Neural crest cell (in vitro differentiated cells): Measurements from ENCODE around the gene EEF1AKMT2. TPM values are rescaled to one million over a fixed set of nuclear protein-coding genes. Genes with fewer than 3 reads are reported as not detected.
A peak's percentile ranks its signal among the peaks of the same experiment; 100 is the strongest.

ENCODE experiments used
- DNase-seq: peaks from one replicate; pipeline ENCODE4 v3.0.0; 2021; ENCODE audit warnings: low read depth, mixed read lengths, low spot score
- H3K27ac Mint-ChIP-seq: one replicate; pipeline ENCODE4 v1.8.0; 2021; ENCODE audit warnings: mild to moderate bottlenecking, mixed read lengths; ENCODE audit not compliant: unreplicated experiment
- H3K27me3 Mint-ChIP-seq: 2 replicates; pipeline ENCODE4 v1.8.0; 2021; ENCODE audit warnings: low read depth, mild to moderate bottlenecking, mixed read lengths
- H3K36me3 Mint-ChIP-seq: 2 replicates; pipeline ENCODE4 v1.8.0; 2021; ENCODE audit warnings: low read depth, mild to moderate bottlenecking, mixed read lengths
- H3K4me1 Mint-ChIP-seq: 2 replicates; pipeline ENCODE4 v1.8.0; 2021; ENCODE audit warnings: mixed read lengths
- H3K4me3 Mint-ChIP-seq: one replicate; pipeline ENCODE4 v1.8.0; 2021; ENCODE audit warnings: mild to moderate bottlenecking, mixed read lengths
- H3K9me3 Mint-ChIP-seq: 2 replicates; pipeline ENCODE4 v1.8.0; 2021; ENCODE audit warnings: mixed read lengths
- total RNA-seq: library from RNA; stranded (reverse); gene quantifications from 2 replicates; pipeline ENCODE4 v1.2.1, GENCODE V29; 2021
- TF ChIP-seq, protein P1 (sequence below): fragments of 200-600 bp; sonication (generic); conservative IDR thresholded peaks from 2 replicates; pipeline ENCODE4 v1.5.0; 2021; ENCODE audit warnings: antibody characterized with exemption, mild to moderate bottlenecking

EEF1AKMT2 gene
- total RNA-seq, 1 donor from 2014 or later, result 18.2 TPM

DNA sequence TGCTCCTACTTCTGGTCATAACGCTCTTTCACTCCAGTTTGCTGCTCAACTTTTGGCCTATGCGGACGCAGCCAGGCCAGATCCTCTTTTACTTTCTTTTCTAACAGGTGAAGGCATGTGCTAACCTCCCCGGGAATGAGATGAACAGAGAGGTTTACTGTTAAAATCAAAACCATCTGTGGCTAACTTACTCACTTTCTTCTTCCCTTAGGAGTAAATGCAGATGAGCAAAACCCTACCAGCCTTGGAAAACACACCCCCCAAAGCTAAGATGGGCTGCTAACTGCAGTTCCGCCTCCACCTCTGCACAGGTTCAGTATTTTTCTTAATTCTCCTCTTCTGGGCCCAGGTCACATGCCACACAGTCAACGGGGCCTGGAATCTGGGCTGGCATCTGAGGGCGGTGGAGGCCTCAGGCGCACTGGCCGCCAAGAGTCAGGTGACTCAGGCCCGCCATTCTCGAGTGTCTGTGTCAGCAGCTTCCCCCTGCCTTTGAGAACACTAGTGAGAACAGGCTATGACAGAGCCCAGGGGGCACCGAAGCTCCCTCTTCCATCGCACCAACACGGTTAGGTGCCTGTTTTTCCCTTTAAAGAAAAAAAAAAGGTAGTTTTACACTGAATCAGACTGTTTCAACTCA, 58.6 kb downstream of the EEF1AKMT2 start:
- Mint-ChIP-seq H3K4me3 (no peak overlapping the region), H3K27me3 (no peaks in the 10 kb centered on the region), H3K4me1 (peaks cover 22% of the 10 kb centered on the region), H3K9me3 (no peaks in the 10 kb centered on the region), H3K27ac (peak overlapping the region; percentile 31), H3K36me3 (no peaks in the 10 kb centered on the region)
- DNase-seq, result no peak
- TF ChIP-seq, protein P1, sequence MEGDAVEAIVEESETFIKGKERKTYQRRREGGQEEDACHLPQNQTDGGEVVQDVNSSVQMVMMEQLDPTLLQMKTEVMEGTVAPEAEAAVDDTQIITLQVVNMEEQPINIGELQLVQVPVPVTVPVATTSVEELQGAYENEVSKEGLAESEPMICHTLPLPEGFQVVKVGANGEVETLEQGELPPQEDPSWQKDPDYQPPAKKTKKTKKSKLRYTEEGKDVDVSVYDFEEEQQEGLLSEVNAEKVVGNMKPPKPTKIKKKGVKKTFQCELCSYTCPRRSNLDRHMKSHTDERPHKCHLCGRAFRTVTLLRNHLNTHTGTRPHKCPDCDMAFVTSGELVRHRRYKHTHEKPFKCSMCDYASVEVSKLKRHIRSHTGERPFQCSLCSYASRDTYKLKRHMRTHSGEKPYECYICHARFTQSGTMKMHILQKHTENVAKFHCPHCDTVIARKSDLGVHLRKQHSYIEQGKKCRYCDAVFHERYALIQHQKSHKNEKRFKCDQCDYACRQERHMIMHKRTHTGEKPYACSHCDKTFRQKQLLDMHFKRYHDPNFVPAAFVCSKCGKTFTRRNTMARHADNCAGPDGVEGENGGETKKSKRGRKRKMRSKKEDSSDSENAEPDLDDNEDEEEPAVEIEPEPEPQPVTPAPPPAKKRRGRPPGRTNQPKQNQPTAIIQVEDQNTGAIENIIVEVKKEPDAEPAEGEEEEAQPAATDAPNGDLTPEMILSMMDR, result no peak

DNA sequence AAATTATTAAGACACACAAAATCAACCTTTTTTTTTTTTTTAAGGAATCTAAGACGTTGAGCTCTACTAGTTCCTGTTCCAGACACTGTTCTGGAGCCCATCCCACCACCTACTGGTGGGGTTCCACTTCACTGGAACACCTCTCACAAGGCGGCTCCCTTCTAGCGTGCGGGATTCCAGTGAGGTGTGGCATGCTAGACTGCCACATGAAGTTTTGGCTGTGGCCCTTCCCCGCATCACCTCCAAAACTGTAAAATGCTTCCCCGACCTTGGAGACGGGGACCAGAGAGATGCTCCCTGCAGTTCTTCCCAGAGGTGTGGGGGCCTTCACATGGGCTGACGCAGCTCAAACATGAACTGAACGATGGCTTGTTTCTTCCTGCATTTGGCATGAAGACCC, 60.1 kb downstream of the EEF1AKMT2 start:
- Mint-ChIP-seq H3K27ac (no peak overlapping the region), H3K27me3 (no peaks in the 10 kb centered on the region), H3K4me1 (peaks cover 18% of the 10 kb centered on the region), H3K9me3 (no peaks in the 10 kb centered on the region), H3K4me3 (no peak overlapping the region), H3K36me3 (no peaks in the 10 kb centered on the region)
- DNase-seq, result no peak
- TF ChIP-seq, protein P1, result no peak

DNA sequence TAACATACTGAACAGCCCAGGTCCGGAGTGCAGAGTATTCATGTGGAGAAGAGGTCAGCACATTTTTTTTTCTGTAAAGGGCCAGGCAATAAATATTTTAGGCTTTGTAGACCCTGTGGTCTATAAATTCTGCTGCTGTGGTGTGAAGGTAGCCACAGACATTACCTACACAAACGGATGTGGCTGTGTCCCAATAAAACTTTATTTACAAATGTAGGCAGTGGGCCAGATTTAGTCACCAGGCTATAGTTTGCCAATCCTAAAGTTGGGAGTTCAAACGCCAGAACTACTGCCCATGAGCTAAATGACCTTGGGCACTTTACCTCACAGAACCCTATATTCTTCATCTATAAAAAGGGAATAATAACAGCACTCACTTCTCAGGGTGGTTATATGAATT, 60.9 kb downstream of the EEF1AKMT2 start:
- Mint-ChIP-seq H3K27me3 (no peaks in the 10 kb centered on the region), H3K9me3 (no peaks in the 10 kb centered on the region), H3K36me3 (no peaks in the 10 kb centered on the region), H3K27ac (no peak overlapping the region), H3K4me1 (peaks cover 18% of the 10 kb centered on the region), H3K4me3 (no peak overlapping the region)
- DNase-seq, result no peak
- TF ChIP-seq, protein P1, result no peak

DNA sequence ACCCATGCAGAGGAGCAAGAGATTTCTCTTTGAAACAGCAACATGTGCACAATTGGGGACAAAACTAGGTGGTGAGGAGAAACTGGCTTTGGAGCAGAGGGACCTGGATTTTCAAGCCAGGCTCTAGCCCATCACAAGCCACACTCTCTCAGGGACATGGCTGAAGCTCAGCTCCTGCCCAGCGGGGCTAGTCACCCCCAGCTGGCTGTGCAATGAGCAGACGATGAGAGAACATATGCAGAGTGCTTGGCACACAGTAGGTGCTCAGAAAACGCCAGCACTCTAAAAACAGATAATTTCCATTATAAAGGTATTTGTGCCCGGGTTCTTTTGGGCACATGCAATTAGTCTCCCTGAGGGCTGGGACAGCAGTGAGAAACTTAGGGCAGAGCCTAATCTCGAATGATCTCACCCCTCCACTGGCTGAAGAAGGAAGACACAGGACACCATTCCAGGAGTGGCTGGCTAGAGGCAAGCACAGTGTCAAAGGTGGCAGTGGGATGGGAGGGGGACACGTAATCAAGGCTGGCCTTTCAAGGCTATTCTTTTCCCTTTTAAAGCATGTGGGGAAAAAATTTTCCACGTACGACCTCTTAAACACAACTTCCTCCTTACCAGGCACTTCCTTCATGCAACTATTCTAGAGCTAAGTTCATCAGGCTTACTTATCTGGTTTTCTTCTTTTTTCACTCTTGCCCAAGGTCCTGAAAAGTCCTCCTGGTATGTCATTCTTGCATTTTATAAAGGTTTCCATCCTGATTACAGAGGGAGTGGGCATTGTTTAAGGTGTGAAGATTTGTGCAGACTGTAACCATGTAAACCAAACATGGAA, 62.6 kb downstream of the EEF1AKMT2 start:
- TF ChIP-seq, protein P1, result no peak

DNA sequence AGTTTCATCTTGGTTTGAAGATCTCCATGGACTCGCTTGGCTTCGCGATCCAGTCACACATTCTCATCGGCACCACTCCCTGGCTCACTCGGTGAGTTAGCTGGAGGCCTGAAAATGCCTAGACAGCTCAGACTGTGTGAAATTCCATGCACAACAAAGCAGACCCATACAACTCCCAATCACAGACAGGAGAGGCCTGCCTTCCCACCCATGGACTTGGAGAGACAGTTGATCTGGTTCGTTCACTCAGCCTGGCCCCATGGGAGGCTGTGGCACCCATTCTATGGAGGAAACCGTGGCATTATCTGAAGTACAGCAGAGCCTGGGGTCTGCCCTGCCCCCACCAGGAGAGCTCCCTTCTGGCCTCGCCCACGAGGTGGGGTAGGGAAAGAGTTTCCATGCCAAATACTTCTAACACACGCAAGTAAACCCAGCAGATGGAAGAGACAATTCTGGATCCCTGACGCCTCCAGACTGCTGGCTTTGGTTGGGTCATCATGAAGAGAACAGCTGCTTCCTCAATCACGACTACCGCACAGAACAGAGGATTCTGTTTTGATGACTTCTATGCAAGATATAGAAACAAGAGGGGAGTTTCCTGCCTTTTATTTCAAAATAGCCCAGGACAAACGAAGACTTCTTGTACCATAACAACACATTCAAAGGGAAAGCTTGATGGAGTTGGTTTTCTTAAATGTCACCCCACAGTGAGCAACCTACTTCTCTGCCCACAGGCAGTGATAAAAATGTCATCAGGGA, 63.4 kb downstream of the EEF1AKMT2 start:
- H3K27ac Mint-ChIP-seq, result no peak overlapping the region
- H3K4me3 Mint-ChIP-seq, result no peak overlapping the region
- H3K27me3 Mint-ChIP-seq, result no peaks in the 10 kb centered on the region
- H3K4me1 Mint-ChIP-seq, result peaks cover 30% of the 10 kb centered on the region
- TF ChIP-seq, protein P1, result no peak
- no peak for DNase-seq
- peaks cover 4% of the 10 kb centered on the region for H3K36me3 Mint-ChIP-seq
- H3K9me3 Mint-ChIP-seq, result no peaks in the 10 kb centered on the region

More for the DNA sequence above, 62.6 kb downstream of the EEF1AKMT2 start:
- Mint-ChIP-seq H3K27me3 (no peaks in the 10 kb centered on the region), H3K4me1 (peaks cover 27% of the 10 kb centered on the region), H3K36me3 (peaks cover 4% of the 10 kb centered on the region), H3K27ac (peak overlapping the region; percentile 21), H3K4me3 (no peak overlapping the region), H3K9me3 (no peaks in the 10 kb centered on the region)
- no peak for DNase-seq
